HepG2 (cell line): Measurements from ENCODE around the gene ANXA2. TPM values are rescaled to one million over a fixed set of nuclear protein-coding genes. Genes with fewer than 3 reads are reported as not detected.

Source experiments
- NFATC3 ChIP-seq: sonication (generic); formaldehyde crosslinking; IDR thresholded peaks from 2 replicates; pipeline ENCODE4 v1.5.1; 2020; ENCODE audit warnings: mild to moderate bottlenecking, missing genetic modification reagents
- TOPORS ChIP-seq: sonication (generic); formaldehyde crosslinking; IDR thresholded peaks from 2 replicates; pipeline ENCODE4 v1.8.0; 2023; ENCODE audit warnings: mild to moderate bottlenecking, missing genetic modification reagents
- YEATS2 ChIP-seq: sonication (generic); formaldehyde crosslinking; IDR thresholded peaks from 2 replicates; pipeline ENCODE4 v1.4.0; 2020; ENCODE audit warnings: missing genetic modification reagents, borderline replicate concordance
- ZNF10 ChIP-seq: sonication (generic); formaldehyde crosslinking; IDR thresholded peaks from 2 replicates; pipeline ENCODE4 v1.4.0; 2020; ENCODE audit warnings: mild to moderate bottlenecking, low read depth, missing genetic modification reagents, borderline replicate concordance
- ZNF256 ChIP-seq: sonication (generic); formaldehyde crosslinking; conservative IDR thresholded peaks from 2 replicates; pipeline ENCODE4 v1.4.0; 2020; ENCODE audit warnings: missing genetic modification reagents
- polyA plus RNA-seq, 8 experiments: library from polyadenylated mRNA; depleted of rRNA in 3 of 8; stranded (reverse) in 7 of 8; unstranded in 1 of 8; fragments of >200 nt; fragmentation: Illumina TruSeq in 4 of 8; extraction: Trizol in 4 of 8; gene quantifications; 2 replicates each; pipeline versions ENCODE4 v1.2.1 to v1.2.3, GENCODE V29; 2011 to 2016; ENCODE audit warnings: low read depth in 4 of 8, missing spikeins in 1 of 8, mixed read lengths in 1 of 8; ENCODE audit not compliant: insufficient read depth in 1 of 8
- total RNA-seq, 5 experiments: library from RNA; depleted of rRNA; stranded (reverse); fragments of >200 nt; fragmentation: Illumina TruSeq; extraction: Trizol; gene quantifications; 2 replicates each; pipeline ENCODE4 v1.2.3, GENCODE V29; 2016; ENCODE audit warnings: low read depth in 1 of 5
- TF ChIP-seq, protein P1 (sequence below): sonication (generic); formaldehyde crosslinking; IDR thresholded peaks from 2 replicates; pipeline ENCODE4 v1.8.1; 2022; ENCODE audit warnings: low read depth, mild to moderate bottlenecking, missing genetic modification reagents
- TF ChIP-seq, protein P2 (sequence below): sonication (generic); formaldehyde crosslinking; IDR thresholded peaks from 2 replicates; pipeline ENCODE4 v1.8.0; 2022; ENCODE audit warnings: missing genetic modification reagents, mild to moderate bottlenecking, moderate library complexity, borderline replicate concordance
- TF ChIP-seq, protein P3 (sequence below): IDR thresholded peaks from 2 replicates; pipeline ENCODE4 v1.6.1; 2016; ENCODE audit warnings: low read depth, control low read depth

ANXA2 gene
- total and polyA plus RNA-seq, 2 of the 13 experiments (the other 11 are each of a cell fraction or from before 2014, with no cell fraction given), result 196 to 613 TPM

DNA sequence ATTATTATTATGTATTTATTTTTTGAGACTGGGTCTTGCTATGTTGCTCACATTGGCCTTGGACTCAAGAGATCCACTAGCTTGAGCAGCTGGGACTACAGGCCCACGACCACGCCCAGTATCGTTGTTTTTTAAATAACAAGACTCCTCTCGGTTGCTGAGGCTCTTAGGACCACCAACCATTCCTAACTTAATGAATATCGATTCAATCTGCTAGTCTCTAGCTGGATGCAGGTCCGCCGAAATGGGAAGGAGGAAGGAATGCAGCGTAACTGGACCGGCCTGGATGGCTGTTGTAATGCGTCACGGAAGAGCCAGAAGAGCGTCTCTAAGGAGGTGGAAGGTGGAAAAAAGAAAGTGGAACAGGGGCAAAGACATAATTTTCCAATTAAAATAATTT is 1.7 kb downstream of the ANXA2 start (continued):
- TF ChIP-seq, protein P1, sequence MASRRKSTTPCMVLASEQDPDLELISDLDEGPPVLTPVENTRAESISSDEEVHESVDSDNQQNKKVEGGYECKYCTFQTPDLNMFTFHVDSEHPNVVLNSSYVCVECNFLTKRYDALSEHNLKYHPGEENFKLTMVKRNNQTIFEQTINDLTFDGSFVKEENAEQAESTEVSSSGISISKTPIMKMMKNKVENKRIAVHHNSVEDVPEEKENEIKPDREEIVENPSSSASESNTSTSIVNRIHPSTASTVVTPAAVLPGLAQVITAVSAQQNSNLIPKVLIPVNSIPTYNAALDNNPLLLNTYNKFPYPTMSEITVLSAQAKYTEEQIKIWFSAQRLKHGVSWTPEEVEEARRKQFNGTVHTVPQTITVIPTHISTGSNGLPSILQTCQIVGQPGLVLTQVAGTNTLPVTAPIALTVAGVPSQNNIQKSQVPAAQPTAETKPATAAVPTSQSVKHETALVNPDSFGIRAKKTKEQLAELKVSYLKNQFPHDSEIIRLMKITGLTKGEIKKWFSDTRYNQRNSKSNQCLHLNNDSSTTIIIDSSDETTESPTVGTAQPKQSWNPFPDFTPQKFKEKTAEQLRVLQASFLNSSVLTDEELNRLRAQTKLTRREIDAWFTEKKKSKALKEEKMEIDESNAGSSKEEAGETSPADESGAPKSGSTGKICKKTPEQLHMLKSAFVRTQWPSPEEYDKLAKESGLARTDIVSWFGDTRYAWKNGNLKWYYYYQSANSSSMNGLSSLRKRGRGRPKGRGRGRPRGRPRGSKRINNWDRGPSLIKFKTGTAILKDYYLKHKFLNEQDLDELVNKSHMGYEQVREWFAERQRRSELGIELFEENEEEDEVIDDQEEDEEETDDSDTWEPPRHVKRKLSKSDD (CRISPR knock-in tag), result no peak
- no peak for TF ChIP-seq ZNF10 (CRISPR knock-in tag)
- no peak for TF ChIP-seq ZNF256
- no peak for TF ChIP-seq NFATC3
- TF ChIP-seq TOPORS, result no peak
- no peak for TF ChIP-seq YEATS2
- TF ChIP-seq, protein P2, sequence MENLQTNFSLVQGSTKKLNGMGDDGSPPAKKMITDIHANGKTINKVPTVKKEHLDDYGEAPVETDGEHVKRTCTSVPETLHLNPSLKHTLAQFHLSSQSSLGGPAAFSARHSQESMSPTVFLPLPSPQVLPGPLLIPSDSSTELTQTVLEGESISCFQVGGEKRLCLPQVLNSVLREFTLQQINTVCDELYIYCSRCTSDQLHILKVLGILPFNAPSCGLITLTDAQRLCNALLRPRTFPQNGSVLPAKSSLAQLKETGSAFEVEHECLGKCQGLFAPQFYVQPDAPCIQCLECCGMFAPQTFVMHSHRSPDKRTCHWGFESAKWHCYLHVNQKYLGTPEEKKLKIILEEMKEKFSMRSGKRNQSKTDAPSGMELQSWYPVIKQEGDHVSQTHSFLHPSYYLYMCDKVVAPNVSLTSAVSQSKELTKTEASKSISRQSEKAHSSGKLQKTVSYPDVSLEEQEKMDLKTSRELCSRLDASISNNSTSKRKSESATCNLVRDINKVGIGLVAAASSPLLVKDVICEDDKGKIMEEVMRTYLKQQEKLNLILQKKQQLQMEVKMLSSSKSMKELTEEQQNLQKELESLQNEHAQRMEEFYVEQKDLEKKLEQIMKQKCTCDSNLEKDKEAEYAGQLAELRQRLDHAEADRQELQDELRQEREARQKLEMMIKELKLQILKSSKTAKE (CRISPR knock-in tag), result no peak
- TF ChIP-seq, protein P3, sequence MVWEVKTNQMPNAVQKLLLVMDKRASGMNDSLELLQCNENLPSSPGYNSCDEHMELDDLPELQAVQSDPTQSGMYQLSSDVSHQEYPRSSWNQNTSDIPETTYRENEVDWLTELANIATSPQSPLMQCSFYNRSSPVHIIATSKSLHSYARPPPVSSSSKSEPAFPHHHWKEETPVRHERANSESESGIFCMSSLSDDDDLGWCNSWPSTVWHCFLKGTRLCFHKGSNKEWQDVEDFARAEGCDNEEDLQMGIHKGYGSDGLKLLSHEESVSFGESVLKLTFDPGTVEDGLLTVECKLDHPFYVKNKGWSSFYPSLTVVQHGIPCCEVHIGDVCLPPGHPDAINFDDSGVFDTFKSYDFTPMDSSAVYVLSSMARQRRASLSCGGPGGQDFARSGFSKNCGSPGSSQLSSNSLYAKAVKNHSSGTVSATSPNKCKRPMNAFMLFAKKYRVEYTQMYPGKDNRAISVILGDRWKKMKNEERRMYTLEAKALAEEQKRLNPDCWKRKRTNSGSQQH (CRISPR knock-in tag), result no peak
